RWPE1 (cell line): ENCODE results near the gene HLA-F.

Source experiments
- CTCF ChIA-PET: fragments of 350-600 bp; sonication (Branson Sonifier 250); formaldehyde crosslinking; extraction: SDS; loops from one replicate; lab custom pipeline; 2021; lab: Yijun Ruan, JAX
- POLR2A ChIA-PET: fragments of 400-600 bp; formaldehyde crosslinking; extraction: SDS; loops from one replicate; lab custom pipeline; 2020; ENCODE audit warnings: antibody characterized with exemption; ENCODE audit not compliant: low non-redundant PET; lab: Yijun Ruan, JAX
- DNase-seq: peaks from one replicate; pipeline ENCODE4 v3.0.0; 2012; ENCODE audit warnings: low spot score
- H3K27ac ChIP-seq: fragments of 450-650 bp; 2 replicates; pipeline ENCODE4 v1.5.1; 2017
- CTCF ChIP-seq: fragments of 450-650 bp; conservative IDR thresholded peaks from 2 replicates; pipeline ENCODE4 v1.5.1; 2017; ENCODE audit warnings: low read depth, mild to moderate bottlenecking

HLA-F gene

GRCh38 chr6:29727637-29728036 is 4.4 kb downstream of the HLA-F start:
- POLR2A ChIA-PET, result no interaction called here
- CTCF ChIA-PET, result no interaction called here
- DNase-seq, result no peak
- no peak overlapping the region for H3K27ac ChIP-seq
- TF ChIP-seq CTCF, result no peak

- H3K27ac ChIP-seq, result no peak overlapping the region
- ChIA-PET POLR2A (no interaction called here), CTCF (interaction anchor here (1.1 to 1.5 kb wide), 2 partner anchors 24 to 32 kb away, joined by 3 to 4 read pairs; no protein-coding TSS in a partner anchor)
- no peak for DNase-seq
- no peak for TF ChIP-seq CTCF
These were observed 5.1 kb downstream of the HLA-F start for GRCh38 chr6:29728173-29728874.

- POLR2A ChIA-PET, result no interaction called here
- no peak for TF ChIP-seq CTCF
- CTCF ChIA-PET, result interaction anchor here (1.1 to 1.5 kb wide), 2 partner anchors 24 to 32 kb away, joined by 3 to 4 read pairs; no protein-coding TSS in a partner anchor
- DNase-seq, result no peak
- no peak overlapping the region for H3K27ac ChIP-seq
These were observed 5.6 kb downstream of the HLA-F start for GRCh38 chr6:29728875-29729270.

- TF ChIP-seq CTCF, result no peak
- ChIA-PET CTCF (interaction anchor here (1.5 kb wide), 1 partner anchor 33 kb away, joined by 3 read pairs; no protein-coding TSS in a partner anchor), POLR2A (no interaction called here)
- no peak overlapping the region for H3K27ac ChIP-seq
- no peak for DNase-seq
These were observed 6.6 kb downstream of the HLA-F start for GRCh38 chr6:29729774-29730328.

GRCh38 chr6:29730575-29731126 is 7.4 kb downstream of the HLA-F start:
- ChIA-PET CTCF (no interaction called here), POLR2A (no interaction called here)
- TF ChIP-seq CTCF, result no peak
- no peak for DNase-seq
- H3K27ac ChIP-seq, result no peak overlapping the region

- POLR2A ChIA-PET, result no interaction called here
- TF ChIP-seq CTCF, result no peak
- DNase-seq, result no peak
- H3K27ac ChIP-seq, result no peak overlapping the region
- CTCF ChIA-PET, result no interaction called here
These were observed 8.0 kb downstream of the HLA-F start for GRCh38 chr6:29731281-29731680.
